Measurements from ENCODE around the gene FUT3. TPM values are rescaled to one million over a fixed set of nuclear protein-coding genes. Genes with fewer than 3 reads are reported as not detected.

The FUT3 gene
- polyA plus RNA-seq, 3 donors, result not detected

DNA sequence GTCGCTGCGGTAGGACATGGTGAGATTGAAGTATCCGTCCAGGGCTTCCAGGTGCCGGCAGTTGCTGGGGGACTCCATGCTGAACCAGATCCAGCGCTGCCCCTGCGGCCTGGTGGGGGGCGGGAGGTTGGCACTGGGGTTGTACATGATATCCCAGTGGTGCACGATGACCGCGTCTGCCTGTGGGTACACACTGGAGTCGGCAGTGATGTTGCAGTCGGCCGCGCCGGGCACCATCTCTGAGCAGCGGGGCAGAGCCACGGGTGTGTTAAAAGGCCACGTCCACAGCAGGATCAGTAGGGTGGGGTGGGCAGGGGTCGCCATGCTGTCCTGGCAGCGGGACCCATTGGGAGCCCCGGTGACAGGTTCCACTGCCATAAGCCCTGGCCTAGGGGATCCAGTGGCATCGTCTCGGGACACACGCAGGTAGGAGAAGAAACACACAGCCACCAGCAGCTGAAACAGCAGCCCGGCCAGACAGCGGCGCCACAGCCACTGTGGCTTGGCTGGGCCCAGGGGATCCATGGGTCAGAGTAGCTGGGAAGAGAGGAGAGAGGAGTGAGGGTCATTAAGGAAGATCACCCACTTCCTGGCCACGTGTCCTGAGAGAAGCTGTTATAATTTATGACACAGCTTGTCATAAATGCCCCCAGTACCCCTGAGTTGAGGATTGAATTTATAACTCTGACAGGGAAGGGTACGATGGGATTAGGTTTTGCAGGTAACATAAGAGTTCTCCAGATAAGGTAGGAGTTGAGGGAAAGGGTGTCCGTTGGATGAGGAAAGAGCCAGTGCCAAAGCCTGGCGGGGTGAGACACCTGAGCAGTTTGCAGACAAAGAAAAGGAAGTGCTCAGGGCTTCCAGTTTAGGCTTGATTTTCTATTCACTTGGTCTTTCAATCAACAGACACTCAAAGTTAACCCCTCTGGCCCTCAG, 16.2 kb upstream of the FUT3 start:
- no peak overlapping the region for H3K4me2 ChIP-seq (replicated peaks; ENCODE audit: extremely low read depth, low read length, poor library complexity, severe bottlenecking)
- no peaks in the 10 kb centered on the region for H3K27me3 ChIP-seq (ENCODE audit: control insufficient read depth in 2 of 2, insufficient read depth in 2 of 2, low read length in 2 of 2)
- Mint-ChIP-seq H3K27me3 (ENCODE audit: low read depth in 3 of 3) (peaks cover 1 to 7% (median 2%) of the 10 kb centered on the region in 3 donors), H3K4me3 (no peak overlapping the region), H3K4me1 (no peaks in the 10 kb centered on the region), H3K27ac (no peak overlapping the region), H3K9me3 (no peaks in the 10 kb centered on the region), H3K36me3 (no peaks in the 10 kb centered on the region)
- 95% methylated on average over 30 of the region's 31 CpGs for WGBS (ENCODE audit: insufficient coverage)
- H3K27ac ChIP-seq (ENCODE audit: low read depth in 1 of 2, low read length in 2 of 2), result no peak overlapping the region
- no peaks in the 10 kb centered on the region for H3K36me3 ChIP-seq (replicated peaks in 1 of 2; ENCODE audit: control insufficient read depth in 1 of 2, insufficient read depth in 2 of 2, low read length in 2 of 2)
- no peak for DNase-seq
- no peak overlapping the region for H2AFZ ChIP-seq (ENCODE audit: insufficient read depth, low read depth, low read length, poor library complexity, severe bottlenecking)
- H3K9ac ChIP-seq (ENCODE audit: insufficient read depth, low read length, poor library complexity, severe bottlenecking), result no peak overlapping the region
- no peak overlapping the region for H3K4me3 ChIP-seq (replicated peaks in 1 of 3; ENCODE audit: low read depth in 2 of 3, low read length in 3 of 3)
- no peaks in the 10 kb centered on the region for H3K4me1 ChIP-seq (ENCODE audit: control insufficient read depth in 1 of 2, insufficient read depth in 2 of 2, low read length in 2 of 2)
- H3K79me2 ChIP-seq (ENCODE audit: insufficient read depth, low read length), result no peaks in the 10 kb centered on the region
- TF ChIP-seq, protein P1, sequence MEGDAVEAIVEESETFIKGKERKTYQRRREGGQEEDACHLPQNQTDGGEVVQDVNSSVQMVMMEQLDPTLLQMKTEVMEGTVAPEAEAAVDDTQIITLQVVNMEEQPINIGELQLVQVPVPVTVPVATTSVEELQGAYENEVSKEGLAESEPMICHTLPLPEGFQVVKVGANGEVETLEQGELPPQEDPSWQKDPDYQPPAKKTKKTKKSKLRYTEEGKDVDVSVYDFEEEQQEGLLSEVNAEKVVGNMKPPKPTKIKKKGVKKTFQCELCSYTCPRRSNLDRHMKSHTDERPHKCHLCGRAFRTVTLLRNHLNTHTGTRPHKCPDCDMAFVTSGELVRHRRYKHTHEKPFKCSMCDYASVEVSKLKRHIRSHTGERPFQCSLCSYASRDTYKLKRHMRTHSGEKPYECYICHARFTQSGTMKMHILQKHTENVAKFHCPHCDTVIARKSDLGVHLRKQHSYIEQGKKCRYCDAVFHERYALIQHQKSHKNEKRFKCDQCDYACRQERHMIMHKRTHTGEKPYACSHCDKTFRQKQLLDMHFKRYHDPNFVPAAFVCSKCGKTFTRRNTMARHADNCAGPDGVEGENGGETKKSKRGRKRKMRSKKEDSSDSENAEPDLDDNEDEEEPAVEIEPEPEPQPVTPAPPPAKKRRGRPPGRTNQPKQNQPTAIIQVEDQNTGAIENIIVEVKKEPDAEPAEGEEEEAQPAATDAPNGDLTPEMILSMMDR (IDR thresholded peaks at IDR 0.05), result no peak
- intact Hi-C loops (cut with micrococcal nuclease), result no loop called here
- H3K9me3 ChIP-seq (replicated peaks in 1 of 2; ENCODE audit: control insufficient read depth in 1 of 2, insufficient read depth in 1 of 2, low read length in 2 of 2), result no peaks in the 10 kb centered on the region
- H4K20me1 ChIP-seq (ENCODE audit: insufficient read depth, low read length), result no peaks in the 10 kb centered on the region

DNA sequence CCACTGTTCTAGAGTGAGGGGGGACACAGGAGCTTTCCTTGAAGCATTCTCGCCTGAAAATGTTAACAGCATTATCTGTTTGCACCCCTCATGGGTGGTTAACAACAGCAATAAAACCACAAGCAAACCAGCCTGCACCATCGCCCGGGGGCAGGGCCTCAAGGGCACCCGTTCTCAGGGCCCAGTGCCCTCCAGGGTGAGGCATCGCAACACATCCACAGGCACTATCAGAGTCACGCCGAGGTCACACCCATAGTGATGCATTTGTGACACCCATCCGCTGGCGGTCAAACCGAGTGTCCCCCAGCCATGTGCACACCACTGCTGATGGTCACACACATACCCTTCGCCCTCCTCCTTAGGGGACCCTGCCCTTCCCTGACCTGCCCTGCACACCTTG, 14.5 kb upstream of the FUT3 start:
- Histone ChIP-seq H3K79me2 (ENCODE audit: insufficient read depth, low read length) (no peaks in the 10 kb centered on the region), H3K4me3 (replicated peaks in 1 of 3; ENCODE audit: low read depth in 2 of 3, low read length in 3 of 3) (no peak overlapping the region), H2AFZ (ENCODE audit: insufficient read depth, low read depth, low read length, poor library complexity, severe bottlenecking) (no peak overlapping the region), H3K9me3 (replicated peaks in 1 of 2; ENCODE audit: control insufficient read depth in 1 of 2, insufficient read depth in 1 of 2, low read length in 2 of 2) (no peaks in the 10 kb centered on the region), H3K4me2 (replicated peaks; ENCODE audit: extremely low read depth, low read length, poor library complexity, severe bottlenecking) (no peak overlapping the region), H3K27ac (ENCODE audit: low read depth in 1 of 2, low read length in 2 of 2) (no peak overlapping the region), H3K36me3 (replicated peaks in 1 of 2; ENCODE audit: control insufficient read depth in 1 of 2, insufficient read depth in 2 of 2, low read length in 2 of 2) (no peaks in the 10 kb centered on the region), H3K9ac (ENCODE audit: insufficient read depth, low read length, poor library complexity, severe bottlenecking) (no peak overlapping the region), H4K20me1 (ENCODE audit: insufficient read depth, low read length) (no peaks in the 10 kb centered on the region), H3K27me3 (ENCODE audit: control insufficient read depth in 2 of 2, insufficient read depth in 2 of 2, low read length in 2 of 2) (no peaks in the 10 kb centered on the region), H3K4me1 (ENCODE audit: control insufficient read depth in 1 of 2, insufficient read depth in 2 of 2, low read length in 2 of 2) (no peaks in the 10 kb centered on the region)
- H3K27me3 Mint-ChIP-seq (ENCODE audit: low read depth in 3 of 3), result peaks cover 1 to 4% (median 2%) of the 10 kb centered on the region in 3 donors
- WGBS (ENCODE audit: insufficient coverage), result 89% methylated on average over 11 of the region's 11 CpGs
- intact Hi-C loops (cut with micrococcal nuclease), result no loop called here
- TF ChIP-seq, protein P1 (IDR thresholded peaks at IDR 0.05), result no peak
- no peaks in the 10 kb centered on the region for H3K4me1 Mint-ChIP-seq
- no peak overlapping the region for H3K4me3 Mint-ChIP-seq
- no peak overlapping the region for H3K27ac Mint-ChIP-seq
- no peaks in the 10 kb centered on the region for H3K36me3 Mint-ChIP-seq
- no peak for DNase-seq
- H3K9me3 Mint-ChIP-seq, result no peaks in the 10 kb centered on the region
